Endothelial cell of umbilical vein (primary cell): Measurements from ENCODE around the gene KDM3B. TPM values are rescaled to one million over a fixed set of nuclear protein-coding genes. Genes with fewer than 3 reads are reported as not detected.

Source experiments
- BruUV-seq: library from RNA; stranded (reverse); fragments of 400-500 nt; replicated peaks from 2 replicates; lab custom pipeline; 2021; lab: Mats Ljungman, UMichigan
- CTCF ChIA-PET: fragments of 300-600, 350-600 bp; sonication (Branson Sonifier 250); formaldehyde crosslinking; loops from one replicate; lab custom pipeline; 2021; ENCODE audit warnings: antibody characterized with exemption, inconsistent platforms; lab: Charles Lee
- POLR2A ChIA-PET: fragments of 300-600, 350-600 bp; sonication (Branson Sonifier 250); formaldehyde crosslinking; loops from one replicate; lab custom pipeline; 2021; ENCODE audit warnings: antibody characterized with exemption, inconsistent platforms; lab: Charles Lee
- DNase-seq: peaks from one replicate; pipeline ENCODE4 v3.0.0-alpha.2; 2011; ENCODE audit warnings: low read depth, low spot score
- FAIRE-seq: peaks from 2 replicates; lab custom pipeline; 2011; peaks lifted over from hg19 to GRCh38; lab: Jason Lieb, UNC
- H2AFZ ChIP-seq: 2 replicates; pipeline ENCODE4 v1.6.0; 2012; ENCODE audit warnings: low read depth, low read length, control low read depth, inconsistent platforms
- H3K27ac ChIP-seq: 2 replicates; pipeline ENCODE4 v1.5.1; 2011; ENCODE audit warnings: low read depth, mild to moderate bottlenecking, control low read depth, low read length, moderate library complexity; ENCODE audit not compliant: insufficient read depth
- H3K27me3 ChIP-seq, 2 experiments: 2 replicates each; pipeline versions ENCODE4 v1.6.0 to v1.6.1; 2011; ENCODE audit warnings: low read length in 2 of 2, mixed read lengths in 1 of 2; ENCODE audit not compliant: control insufficient read depth in 2 of 2, insufficient read depth in 2 of 2
- H3K36me3 ChIP-seq, 2 experiments: 2 replicates in 1 of 2; 3 replicates in 1 of 2; pipeline ENCODE4 v1.5.1; 2011; ENCODE audit warnings: low read length in 2 of 2, mild to moderate bottlenecking in 1 of 2, moderate library complexity in 1 of 2; ENCODE audit not compliant: control insufficient read depth in 2 of 2, insufficient read depth in 2 of 2; ENCODE audit errors: extremely low read depth in 1 of 2
- H3K4me1 ChIP-seq: 3 replicates; pipeline ENCODE4 v1.5.1; 2011; ENCODE audit warnings: mild to moderate bottlenecking, low read length; ENCODE audit not compliant: control insufficient read depth, insufficient read depth; ENCODE audit errors: extremely low read depth
- H3K4me2 ChIP-seq: 2 replicates; pipeline ENCODE4 v1.6.1; 2011; ENCODE audit warnings: low read length, control low read depth, mixed read lengths; ENCODE audit not compliant: insufficient read depth
- H3K4me3 ChIP-seq, 3 experiments: fragments of 200-600 bp in 1 of 3; sonication (generic), shearing (Covaris generic) in 1 of 3; replicated peaks in 1 of 3; 2 replicates each; pipeline ENCODE4 v1.5.1; 2011 to 2016; ENCODE audit warnings: control low read depth in 3 of 3, low read length in 3 of 3, mild to moderate bottlenecking in 2 of 3, inconsistent platforms in 1 of 3, low read depth in 1 of 3, moderate library complexity in 1 of 3; ENCODE audit not compliant: insufficient read depth in 1 of 3
- H3K79me2 ChIP-seq: 2 replicates; pipeline ENCODE4 v1.6.0; 2012; ENCODE audit warnings: low read length, inconsistent platforms; ENCODE audit not compliant: control insufficient read depth, insufficient read depth
- H3K9ac ChIP-seq: replicated peaks from 2 replicates; pipeline ENCODE3; 2011; ENCODE audit warnings: low read length, control low read depth; ENCODE audit not compliant: insufficient read depth; ENCODE audit errors: extremely low read depth
- H3K9me1 ChIP-seq: replicated peaks from 3 replicates; pipeline ENCODE4 v1.6.0; 2011; ENCODE audit warnings: mild to moderate bottlenecking, low read length; ENCODE audit not compliant: control insufficient read depth, insufficient read depth; ENCODE audit errors: extremely low read depth
- H3K9me3 ChIP-seq: replicated peaks from 2 replicates; pipeline ENCODE4 v1.5.1; 2012; ENCODE audit warnings: low read length, inconsistent platforms; ENCODE audit not compliant: control insufficient read depth, insufficient read depth
- H4K20me1 ChIP-seq: replicated peaks from 2 replicates; pipeline ENCODE3; 2011; ENCODE audit warnings: mild to moderate bottlenecking, low read length; ENCODE audit not compliant: control insufficient read depth, insufficient read depth; ENCODE audit errors: extremely low read depth
- EZH2 ChIP-seq: IDR thresholded peaks from 2 replicates; pipeline ENCODE4 v1.6.1; 2012; ENCODE audit warnings: borderline replicate concordance, low read depth, mild to moderate bottlenecking, moderate library complexity, low read length, inconsistent platforms; ENCODE audit not compliant: severe bottlenecking
- FOS ChIP-seq: IDR thresholded peaks from 2 replicates; pipeline ENCODE4 v1.6.1; 2011; ENCODE audit warnings: mild to moderate bottlenecking, low read length, moderate library complexity, borderline replicate concordance; ENCODE audit not compliant: insufficient read depth
- GATA2 ChIP-seq: IDR thresholded peaks from 2 replicates; pipeline ENCODE4 v1.7.0; 2011; ENCODE audit warnings: low read depth, mild to moderate bottlenecking, moderate library complexity, mixed read lengths, low read length; ENCODE audit not compliant: insufficient read length, insufficient read depth
- JUN ChIP-seq: IDR thresholded peaks from 2 replicates; pipeline ENCODE4 v1.6.1; 2011; ENCODE audit warnings: borderline replicate concordance, low read depth; ENCODE audit not compliant: insufficient read length, insufficient read depth
- MYC ChIP-seq: IDR thresholded peaks from one replicate; pipeline ENCODE4 v1.6.1; 2011; ENCODE audit warnings: mild to moderate bottlenecking, low read depth, low read length
- POLR2A ChIP-seq: IDR thresholded peaks from 2 replicates; pipeline ENCODE4 v1.6.1; 2012; ENCODE audit warnings: low read depth, mild to moderate bottlenecking, control low read depth, low read length
- POLR2AphosphoS5 ChIP-seq: IDR thresholded peaks from 2 replicates; pipeline ENCODE4 v1.6.1; 2012; ENCODE audit warnings: low read depth, mild to moderate bottlenecking, control low read depth, low read length, moderate library complexity; ENCODE audit not compliant: insufficient read depth
- dilution Hi-C: fragments of 300-500 bp; cut with MboI; formaldehyde crosslinking; loops from one replicate; pipeline ENCODE4 v1.15.0; 2019; ENCODE audit warnings: low sequenced_read_pairs; ENCODE audit not compliant: extremely low pct_ligation_motif_present
- intact Hi-C: fragments of 100-400 bp; cut with micrococcal nuclease; formaldehyde crosslinking; loops from one replicate; pipeline ENCODE4 v1.10.0; 2022
- polyA plus RNA-seq, 4 experiments: library from polyadenylated mRNA; depleted of rRNA in 3 of 4; stranded (reverse) in 3 of 4; unstranded in 1 of 4; fragments of >200 nt; gene quantifications; 2 replicates each; pipeline versions ENCODE4 v1.2.1 to v1.2.3, GENCODE V29; 2011 to 2012; ENCODE audit warnings: missing spikeins in 1 of 4
- total RNA-seq: library from RNA; stranded (reverse); gene quantifications from 2 replicates; pipeline ENCODE4 v1.2.3, GENCODE V29; 2021
- TF ChIP-seq, protein P1 (sequence below): IDR thresholded peaks from 2 replicates; pipeline ENCODE4 v1.6.1; 2011; ENCODE audit not compliant: insufficient read depth, insufficient read length
- TF ChIP-seq, protein P2 (sequence below), 2 donors: IDR thresholded peaks; 1 replicate in 1 of 2; 2 replicates in 1 of 2; pipeline ENCODE4 v1.5.1; 2011; ENCODE audit warnings: low read length in 2 of 2, mild to moderate bottlenecking in 2 of 2, moderate library complexity in 2 of 2, control low read depth in 1 of 2, inconsistent platforms in 1 of 2, low read depth in 1 of 2; ENCODE audit not compliant: insufficient read depth in 1 of 2; ENCODE audit errors: extremely low read depth in 1 of 2

Gene KDM3B
- total and polyA plus RNA-seq, 2 donors (not counting 3 experiments of a cell fraction or from before 2014, with no cell fraction given) = 19.0 to 55.7 TPM

DNA sequence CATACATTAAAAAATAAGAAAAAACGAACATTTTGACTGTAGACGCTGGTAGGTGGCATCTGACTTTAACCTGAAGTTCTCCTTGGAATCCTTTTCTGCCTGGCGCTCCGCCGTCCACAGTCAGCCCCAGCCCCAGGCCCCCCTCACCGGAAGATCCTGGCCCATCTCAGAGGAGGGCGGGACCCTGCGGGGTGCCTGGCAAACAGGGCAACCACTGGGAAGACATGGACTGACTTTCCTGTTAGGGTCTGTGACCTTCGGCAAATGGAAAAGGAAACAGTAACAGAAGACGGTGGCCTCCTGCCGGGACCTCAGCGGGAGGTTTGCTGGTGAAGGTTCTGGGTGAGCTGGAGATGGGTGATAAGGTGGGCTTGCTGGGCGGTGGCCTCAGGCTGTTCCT, 101.1 kb downstream of the KDM3B start:
- H3K9ac ChIP-seq = no peak overlapping the region
- FAIRE-seq = no peak
- H3K36me3 ChIP-seq = no peaks in the 10 kb centered on the region
- no TSS peak for BruUV-seq
- ChIA-PET CTCF (no interaction called here), POLR2A (no interaction called here)
- no peaks in the 10 kb centered on the region for H3K9me3 ChIP-seq
- dilution Hi-C loops (no loop called here), intact Hi-C loops (no loop called here)
- no peak overlapping the region for H3K4me3 ChIP-seq
- H3K27ac ChIP-seq = no peak overlapping the region
- DNase-seq = no peak
- H3K27me3 ChIP-seq = no peaks in the 10 kb centered on the region
- peaks cover 7% of the 10 kb centered on the region for H3K4me1 ChIP-seq
- no peak overlapping the region for H3K4me2 ChIP-seq
- no peaks in the 10 kb centered on the region for H4K20me1 ChIP-seq
- H3K9me1 ChIP-seq = no peaks in the 10 kb centered on the region
- no peak overlapping the region for H2AFZ ChIP-seq
- TF ChIP-seq JUN (no peak), MYC (no peak)
- TF ChIP-seq, protein P1, sequence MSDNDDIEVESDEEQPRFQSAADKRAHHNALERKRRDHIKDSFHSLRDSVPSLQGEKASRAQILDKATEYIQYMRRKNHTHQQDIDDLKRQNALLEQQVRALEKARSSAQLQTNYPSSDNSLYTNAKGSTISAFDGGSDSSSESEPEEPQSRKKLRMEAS = no peak
- TF ChIP-seq, protein P2, sequence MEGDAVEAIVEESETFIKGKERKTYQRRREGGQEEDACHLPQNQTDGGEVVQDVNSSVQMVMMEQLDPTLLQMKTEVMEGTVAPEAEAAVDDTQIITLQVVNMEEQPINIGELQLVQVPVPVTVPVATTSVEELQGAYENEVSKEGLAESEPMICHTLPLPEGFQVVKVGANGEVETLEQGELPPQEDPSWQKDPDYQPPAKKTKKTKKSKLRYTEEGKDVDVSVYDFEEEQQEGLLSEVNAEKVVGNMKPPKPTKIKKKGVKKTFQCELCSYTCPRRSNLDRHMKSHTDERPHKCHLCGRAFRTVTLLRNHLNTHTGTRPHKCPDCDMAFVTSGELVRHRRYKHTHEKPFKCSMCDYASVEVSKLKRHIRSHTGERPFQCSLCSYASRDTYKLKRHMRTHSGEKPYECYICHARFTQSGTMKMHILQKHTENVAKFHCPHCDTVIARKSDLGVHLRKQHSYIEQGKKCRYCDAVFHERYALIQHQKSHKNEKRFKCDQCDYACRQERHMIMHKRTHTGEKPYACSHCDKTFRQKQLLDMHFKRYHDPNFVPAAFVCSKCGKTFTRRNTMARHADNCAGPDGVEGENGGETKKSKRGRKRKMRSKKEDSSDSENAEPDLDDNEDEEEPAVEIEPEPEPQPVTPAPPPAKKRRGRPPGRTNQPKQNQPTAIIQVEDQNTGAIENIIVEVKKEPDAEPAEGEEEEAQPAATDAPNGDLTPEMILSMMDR (IDR thresholded peaks at IDR 0.05; ENCODE audit: extremely low read depth in 1 of 2, insufficient read depth in 1 of 2, low read depth in 1 of 2, low read length in 2 of 2) = no peak
- H3K79me2 ChIP-seq = no peaks in the 10 kb centered on the region

DNA sequence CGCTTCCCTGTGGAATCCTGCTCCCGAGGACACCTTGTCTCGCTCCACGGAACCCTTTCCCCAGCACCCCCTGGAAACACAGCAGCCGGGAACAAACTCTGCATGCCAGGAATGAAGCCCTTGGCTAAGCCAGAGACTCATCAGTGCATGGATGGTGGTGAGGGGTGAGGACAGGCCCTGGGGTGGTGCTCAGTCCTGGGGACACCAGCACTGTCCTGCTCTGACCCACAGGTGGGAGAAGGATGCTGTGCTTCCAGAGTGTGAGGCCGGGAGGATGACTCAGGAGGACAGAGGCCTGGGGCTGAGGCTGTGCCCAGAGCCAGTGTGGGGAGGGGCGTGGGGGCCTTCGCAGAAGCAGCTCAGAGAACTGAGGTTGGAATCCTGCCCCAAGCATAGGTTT, 101.6 kb downstream of the KDM3B start:
- CTCF ChIA-PET = interaction anchor here (2.0 to 6.1 kb wide), 2 partner anchors 11 to 49 kb away, joined by 13 to 59 read pairs; partner anchors contain the start of gene EGR1

More for the DNA sequence above, 101.6 kb downstream of the KDM3B start:
- Histone ChIP-seq H3K27me3 (no peaks in the 10 kb centered on the region), H3K79me2 (no peaks in the 10 kb centered on the region), H2AFZ (no peak overlapping the region), H4K20me1 (no peaks in the 10 kb centered on the region), H3K9me1 (no peaks in the 10 kb centered on the region), H3K4me3 (no peak overlapping the region), H3K4me2 (no peak overlapping the region), H3K9me3 (no peaks in the 10 kb centered on the region), H3K4me1 (peaks cover 7% of the 10 kb centered on the region), H3K27ac (no peak overlapping the region), H3K36me3 (no peaks in the 10 kb centered on the region), H3K9ac (no peak overlapping the region)
- POLR2A ChIA-PET = no interaction called here
- BruUV-seq = no TSS peak
- dilution Hi-C loops = no loop called here
- intact Hi-C loops = no loop called here
- FAIRE-seq (no peak), DNase-seq (peak; percentile 0)
- TF ChIP-seq POLR2AphosphoS5 (no peak), POLR2A (no peak), GATA2 (no peak), EZH2 (no peak), FOS (no peak), MYC (no peak), JUN (no peak)
- TF ChIP-seq, protein P2 (IDR thresholded peaks at IDR 0.05; ENCODE audit: extremely low read depth in 1 of 2, insufficient read depth in 1 of 2, low read depth in 1 of 2, low read length in 2 of 2) = no peak
- TF ChIP-seq, protein P1 = no peak
